HG02943 (cell line): Measurements from ENCODE around the gene HES5.
"Not testable (repeated sequence)": the region's sequence is repeated elsewhere in the genome, so short reads cannot be mapped to it uniquely, and the experiment has no call there.

Source experiments
- ATAC-seq: cut with Tn5 transposase; IDR thresholded peaks from one replicate; pipeline ENCODE4 v1.9.1; 2021; ENCODE audit warnings: mild to moderate bottlenecking, low read depth, moderate library complexity; ENCODE audit not compliant: unreplicated experiment

The HES5 gene

DNA sequence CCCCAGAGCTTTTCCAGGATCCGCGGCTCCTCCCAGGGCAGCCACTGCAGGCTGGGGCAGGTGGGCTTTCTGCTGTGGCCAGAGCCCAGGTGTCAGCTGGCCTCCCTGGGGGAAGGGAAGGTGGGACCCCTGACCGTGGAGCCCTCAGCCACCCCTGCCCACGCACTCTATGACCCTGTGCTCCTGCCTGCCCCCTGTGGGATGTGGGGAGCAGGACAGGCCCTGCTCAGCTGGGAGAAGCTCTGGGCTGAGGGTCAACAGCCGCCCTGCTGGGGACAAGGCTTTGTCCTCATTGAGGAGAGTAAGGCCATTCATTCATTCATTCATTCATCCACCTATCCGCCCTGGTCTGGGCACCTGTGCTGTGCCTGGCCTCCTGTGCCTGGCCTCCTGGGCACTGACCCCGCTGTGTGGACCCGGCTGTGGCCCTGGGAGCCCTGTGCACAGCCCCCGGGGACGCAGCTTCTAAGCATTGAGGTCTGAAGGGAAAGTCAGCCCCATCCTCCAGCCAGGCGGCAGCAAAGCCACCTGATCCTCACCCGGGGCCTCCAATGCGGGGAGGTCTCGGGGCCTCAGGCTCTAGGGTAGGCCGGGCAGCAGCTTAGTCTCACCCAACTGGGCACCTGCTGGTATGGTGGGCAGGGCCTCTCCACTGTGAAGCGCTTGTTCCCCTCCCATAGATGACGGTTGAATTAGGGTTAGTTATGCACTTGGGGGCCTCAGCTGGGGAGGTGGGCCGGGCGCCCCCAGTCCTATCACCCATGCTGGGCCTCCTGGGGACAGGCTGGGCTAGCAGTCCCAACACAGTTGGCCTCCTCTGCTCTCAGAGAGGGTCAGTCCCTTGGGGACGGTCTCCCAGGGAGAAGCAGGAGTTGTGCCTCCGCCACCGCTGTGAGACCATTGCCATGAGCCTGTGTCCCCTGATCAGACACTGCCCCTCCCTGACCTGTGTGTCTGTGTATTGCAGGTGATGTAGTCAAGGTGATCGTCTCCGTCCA, 32.1 kb upstream of the HES5 start:
- ATAC-seq: no peak

DNA sequence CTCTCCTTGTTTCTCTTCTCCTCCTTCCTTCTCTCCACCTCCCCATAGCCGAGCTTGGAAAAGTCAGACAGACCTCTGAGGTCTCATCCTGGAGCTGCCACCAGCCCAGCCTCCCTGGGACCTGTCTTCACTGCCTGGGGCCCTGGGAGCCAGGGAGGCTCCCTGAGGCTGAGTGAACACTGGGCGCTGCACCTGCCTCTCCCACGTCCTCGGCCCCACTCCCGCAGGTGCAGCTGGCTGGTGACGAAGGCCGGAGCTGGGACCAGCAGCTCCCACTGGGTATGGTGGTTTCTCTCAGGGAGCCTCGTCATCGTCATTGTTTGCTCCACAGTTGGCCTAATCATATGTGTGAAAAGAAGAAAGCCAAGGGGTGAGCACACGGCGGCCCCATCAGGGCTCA, 31.4 kb upstream of the HES5 start:
- no peak for ATAC-seq

DNA sequence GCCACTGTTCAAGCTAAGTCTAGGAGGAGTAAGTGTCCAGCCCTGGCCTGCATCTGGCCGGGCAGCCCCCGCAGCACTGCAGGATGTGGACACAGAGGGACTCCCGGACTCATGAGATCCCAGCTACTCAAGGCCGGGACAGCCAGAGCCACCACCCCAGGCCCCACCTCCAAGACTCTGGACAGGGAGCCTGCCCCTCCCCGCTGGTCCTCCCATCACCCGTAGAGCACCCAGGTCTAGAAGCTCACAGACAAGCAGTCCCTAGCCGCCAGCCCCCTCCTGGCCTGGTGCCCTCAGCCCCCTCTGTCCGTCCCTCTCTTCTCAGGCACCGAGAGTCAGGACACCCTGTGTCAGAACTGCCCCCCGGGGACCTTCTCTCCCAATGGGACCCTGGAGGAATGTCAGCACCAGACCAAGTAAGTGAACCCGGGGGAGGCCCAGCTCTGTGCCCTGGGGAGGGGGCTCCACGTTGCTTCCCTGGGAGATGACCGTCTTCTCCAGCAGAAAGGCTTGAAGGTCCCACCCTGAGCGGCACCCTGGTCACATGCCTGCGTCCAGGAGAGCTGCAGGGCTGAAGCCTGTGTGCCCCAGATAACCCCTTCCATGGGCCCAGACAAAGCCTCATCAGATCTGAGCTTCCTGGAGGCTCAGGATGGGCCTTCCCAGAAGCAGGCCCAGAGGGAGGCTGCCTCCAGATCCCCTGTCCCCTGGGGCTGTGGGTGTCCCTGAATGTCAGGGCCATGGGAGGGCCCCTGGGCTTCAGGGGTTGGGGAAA, 30.4 kb upstream of the HES5 start:
- no peak for ATAC-seq

DNA sequence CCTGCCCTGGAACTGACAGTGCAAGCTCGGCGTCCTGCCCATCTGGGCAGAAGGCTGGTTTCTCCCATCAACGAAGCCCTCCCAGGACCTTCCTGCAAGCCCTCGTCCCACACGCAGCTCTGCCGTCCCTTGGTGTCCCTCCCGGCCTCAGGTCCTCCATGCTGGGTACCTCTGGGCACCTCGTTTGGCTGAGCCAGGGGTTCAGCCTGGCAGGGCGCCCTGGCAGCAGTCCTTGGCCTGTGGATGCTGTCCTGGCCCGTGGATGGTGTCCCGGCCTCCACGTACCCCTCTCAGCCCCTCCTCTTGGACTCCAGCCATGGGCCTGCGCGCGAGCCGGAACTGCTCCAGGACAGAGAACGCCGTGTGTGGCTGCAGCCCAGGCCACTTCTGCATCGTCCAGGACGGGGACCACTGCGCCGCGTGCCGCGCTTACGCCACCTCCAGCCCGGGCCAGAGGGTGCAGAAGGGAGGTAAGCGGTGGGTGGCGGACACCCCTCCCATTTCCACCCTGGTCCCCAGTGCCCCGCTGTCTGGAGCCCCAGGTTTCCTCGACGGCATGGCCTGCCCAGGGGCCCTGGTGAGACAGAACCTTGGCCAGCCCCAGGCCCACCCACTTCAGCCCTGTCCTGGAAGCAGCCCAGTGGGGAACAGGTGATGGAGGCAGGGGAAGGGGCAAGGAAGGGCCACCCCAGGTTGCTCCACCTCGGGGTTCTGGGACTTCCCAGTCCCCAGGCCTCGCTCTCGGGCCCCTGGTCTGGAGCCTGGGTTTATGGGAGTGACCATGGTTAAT, 29.6 kb upstream of the HES5 start:
- ATAC-seq: no peak

DNA sequence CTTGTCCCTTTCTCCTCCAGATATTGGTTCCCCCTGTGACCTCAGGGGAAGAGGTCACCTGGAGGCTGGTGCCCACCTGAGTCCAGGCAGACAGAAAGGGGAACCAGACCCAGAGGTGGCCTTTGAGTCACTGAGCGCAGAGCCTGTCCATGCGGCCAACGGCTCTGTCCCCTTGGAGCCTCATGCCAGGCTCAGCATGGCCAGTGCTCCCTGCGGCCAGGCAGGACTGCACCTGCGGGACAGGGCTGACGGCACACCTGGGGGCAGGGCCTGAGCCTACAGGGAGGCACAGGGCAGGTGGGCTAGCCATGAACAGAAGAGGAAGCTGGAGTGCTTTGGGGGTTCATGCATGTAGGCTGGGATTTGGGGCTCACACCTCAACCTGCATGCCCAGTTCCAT, 28.8 kb upstream of the HES5 start:
- ATAC-seq: no peak

DNA sequence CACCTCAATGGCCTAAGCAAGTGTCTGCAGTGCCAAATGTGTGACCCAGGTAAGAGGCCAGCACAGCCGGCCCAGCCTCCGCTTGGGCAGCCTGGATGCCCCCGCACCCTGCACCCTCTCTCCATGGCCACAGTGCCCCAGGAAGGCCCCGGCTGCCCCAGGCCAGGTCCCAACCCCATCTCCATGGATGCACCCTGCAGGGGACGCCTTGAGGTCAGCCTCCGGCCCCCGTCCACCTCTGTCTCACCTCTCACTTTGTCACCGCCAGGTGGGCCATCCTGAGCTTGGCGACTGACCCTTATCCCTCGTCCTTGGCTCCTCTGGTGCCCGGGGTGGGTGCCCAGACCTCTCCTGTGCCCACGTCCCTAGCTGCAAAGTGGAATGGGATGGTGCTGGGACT, 28.4 kb upstream of the HES5 start:
- ATAC-seq: no peak

DNA sequence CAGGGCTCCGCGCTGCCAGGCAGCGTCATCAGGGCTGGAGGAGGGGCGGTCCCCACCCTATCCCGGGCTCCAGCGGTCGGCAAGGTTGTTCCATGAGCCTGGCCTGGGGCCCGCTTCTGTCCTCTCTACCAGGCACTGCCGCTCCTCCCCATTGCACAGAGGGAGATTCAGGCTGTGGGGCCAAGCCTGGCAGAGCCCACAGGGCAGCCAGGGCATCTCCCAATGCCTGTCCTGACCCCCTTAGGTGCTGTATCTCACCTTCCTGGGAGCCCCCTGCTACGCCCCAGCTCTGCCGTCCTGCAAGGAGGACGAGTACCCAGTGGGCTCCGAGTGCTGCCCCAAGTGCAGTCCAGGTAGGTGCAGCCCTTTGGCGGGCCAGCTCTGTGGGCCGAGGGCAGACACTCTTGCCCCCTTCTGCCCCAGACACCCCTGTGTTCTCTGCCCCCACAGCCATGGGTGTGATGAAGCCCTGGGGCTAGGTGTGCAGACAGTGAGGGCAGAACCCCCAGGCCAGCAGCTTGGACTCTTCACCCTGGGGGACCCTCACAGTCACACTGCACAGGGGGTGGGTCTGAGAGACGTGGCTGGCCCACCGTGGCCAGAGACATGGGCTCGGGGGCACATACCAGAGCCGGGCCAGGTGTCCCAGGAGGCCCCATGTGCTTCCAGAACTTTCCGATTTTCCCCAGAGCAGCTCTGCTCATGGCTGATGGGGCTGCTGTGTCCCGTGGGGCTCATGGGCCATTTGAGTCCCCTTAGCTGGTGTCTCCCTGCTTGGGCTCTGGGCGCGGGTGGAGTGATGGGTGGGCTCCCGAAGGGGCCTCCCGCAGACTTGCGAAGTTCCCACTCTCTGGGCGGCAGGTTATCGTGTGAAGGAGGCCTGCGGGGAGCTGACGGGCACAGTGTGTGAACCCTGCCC, 27.7 kb upstream of the HES5 start:
- no peak for ATAC-seq

DNA sequence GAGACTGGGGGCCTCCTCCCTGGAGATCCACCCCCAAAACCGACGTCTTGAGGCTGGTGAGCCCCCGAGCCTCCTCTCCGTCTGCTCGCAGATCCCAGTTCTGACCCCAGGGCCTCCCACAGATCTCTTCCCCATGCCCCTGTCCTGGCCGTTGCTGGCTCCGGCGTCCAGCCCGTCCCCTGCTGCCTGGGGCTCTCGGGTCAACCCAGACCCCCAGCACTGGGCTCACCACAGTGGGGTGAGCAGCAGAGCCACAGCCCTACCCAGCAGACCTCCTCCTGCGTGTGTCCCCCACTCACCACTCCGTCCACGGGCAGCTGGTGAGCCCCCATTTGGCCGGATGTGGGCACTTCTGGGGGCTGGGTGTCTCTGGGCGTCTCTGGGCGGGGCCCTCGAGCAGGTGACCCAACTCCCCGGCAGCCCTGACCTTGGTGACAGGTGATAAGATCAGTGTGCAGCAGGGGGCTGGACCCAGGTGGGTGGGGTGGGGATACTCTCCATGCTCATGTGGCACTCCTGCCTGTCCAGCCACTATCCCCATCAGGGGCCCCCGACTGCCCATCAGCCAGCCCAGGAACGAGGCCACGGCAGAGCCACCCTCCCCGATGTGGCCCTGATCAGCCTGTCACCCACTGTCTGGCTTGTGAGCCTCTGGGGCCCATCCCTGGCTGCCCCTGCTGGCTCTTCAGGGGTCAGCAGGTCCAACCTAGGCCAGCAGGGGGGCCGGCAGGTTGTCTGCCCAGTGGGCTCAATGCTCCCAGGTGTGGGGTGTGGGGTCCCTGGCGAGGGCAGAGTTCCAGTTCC, 26.8 kb upstream of the HES5 start:
- no peak for ATAC-seq

DNA sequence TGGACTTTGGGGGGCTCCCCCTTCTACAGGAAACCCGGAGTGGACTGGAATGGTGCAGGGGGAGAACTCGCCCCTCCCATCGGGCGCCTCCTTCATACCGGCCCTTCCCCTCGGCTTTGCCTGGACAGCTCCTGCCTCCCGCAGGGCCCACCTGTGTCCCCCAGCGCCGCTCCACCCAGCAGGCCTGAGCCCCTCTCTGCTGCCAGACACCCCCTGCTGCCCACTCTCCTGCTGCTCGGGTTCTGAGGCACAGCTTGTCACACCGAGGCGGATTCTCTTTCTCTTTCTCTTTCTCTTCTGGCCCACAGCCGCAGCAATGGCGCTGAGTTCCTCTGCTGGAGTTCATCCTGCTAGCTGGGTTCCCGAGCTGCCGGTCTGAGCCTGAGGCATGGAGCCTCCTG, 26.2 kb upstream of the HES5 start, which contains the start of gene TNFRSF14:
Gene TNFRSF14 (plus strand): TSS at position 95 of the 401 bp plus-strand sequence. CDS start 294 bp downstream, at position 389.
- ATAC-seq: no peak

DNA sequence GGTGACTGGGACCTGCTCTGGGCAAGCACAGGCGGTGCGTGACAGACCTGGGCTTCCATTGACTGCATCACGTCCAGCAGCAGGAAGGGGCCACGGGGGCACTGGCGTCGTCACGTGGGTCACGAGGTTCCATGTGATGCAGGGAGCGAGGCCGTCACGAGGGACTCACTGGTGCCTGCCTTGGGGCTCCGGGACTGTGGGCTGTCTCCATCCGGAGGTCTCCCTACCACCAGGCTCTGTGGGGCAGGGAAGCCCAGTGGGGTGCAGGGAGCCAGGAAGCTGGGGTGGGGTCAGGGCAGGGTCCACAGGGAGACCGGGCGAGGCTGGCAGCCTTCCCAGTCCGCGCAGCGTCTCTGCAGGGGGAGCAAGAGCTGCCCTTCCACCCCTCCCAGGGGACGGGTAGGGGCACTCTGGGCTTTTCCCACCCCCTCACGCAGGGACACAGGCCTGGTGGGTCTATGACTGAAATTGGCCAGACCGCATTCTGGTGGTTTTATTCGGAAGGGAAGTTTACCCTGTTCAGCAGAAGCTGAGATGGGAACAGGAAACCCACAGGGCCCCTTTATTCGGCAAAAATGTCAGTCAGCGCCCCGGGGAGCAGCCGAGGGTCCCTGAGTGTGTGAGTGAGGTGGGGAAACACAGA, 25.7 kb upstream of the HES5 start:
- no peak for ATAC-seq

DNA sequence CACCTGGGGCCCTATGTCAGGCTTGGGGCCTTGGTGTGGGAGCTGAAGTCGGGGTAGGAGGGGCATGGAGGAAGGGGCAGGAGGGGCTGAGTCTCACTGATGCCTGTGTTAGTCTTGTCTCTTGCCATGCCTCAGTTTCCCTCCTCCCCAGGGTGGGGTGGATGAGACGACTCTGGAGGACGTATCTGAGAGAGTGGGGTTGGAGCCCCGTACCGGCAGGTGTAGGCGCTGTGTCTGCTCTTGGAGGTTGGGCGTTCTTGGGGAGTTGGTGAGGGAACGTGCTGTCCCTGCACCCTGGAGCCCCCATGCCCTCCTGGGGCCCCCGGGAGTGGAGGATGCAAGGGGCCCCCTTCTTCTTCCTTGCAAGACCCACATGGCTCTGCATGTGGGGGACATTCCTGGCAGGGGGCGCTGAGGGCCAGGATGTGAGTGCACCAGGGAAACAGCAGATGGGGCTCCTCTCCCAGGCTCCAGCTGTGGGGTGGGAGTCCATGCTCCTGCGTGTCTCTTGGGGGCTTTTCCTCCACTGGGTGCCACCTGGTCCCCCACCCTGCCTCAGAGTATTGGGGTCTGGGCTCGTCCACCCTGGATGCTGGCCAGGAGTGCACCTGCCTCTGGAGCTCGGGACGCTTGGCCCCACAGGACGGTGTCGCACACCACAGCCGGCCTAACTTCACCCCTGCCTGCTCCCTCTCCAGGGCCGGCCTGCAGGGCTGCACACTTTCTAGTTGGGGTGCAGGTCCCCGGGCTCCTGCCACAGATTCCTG, 24.7 kb upstream of the HES5 start:
- no peak for ATAC-seq

DNA sequence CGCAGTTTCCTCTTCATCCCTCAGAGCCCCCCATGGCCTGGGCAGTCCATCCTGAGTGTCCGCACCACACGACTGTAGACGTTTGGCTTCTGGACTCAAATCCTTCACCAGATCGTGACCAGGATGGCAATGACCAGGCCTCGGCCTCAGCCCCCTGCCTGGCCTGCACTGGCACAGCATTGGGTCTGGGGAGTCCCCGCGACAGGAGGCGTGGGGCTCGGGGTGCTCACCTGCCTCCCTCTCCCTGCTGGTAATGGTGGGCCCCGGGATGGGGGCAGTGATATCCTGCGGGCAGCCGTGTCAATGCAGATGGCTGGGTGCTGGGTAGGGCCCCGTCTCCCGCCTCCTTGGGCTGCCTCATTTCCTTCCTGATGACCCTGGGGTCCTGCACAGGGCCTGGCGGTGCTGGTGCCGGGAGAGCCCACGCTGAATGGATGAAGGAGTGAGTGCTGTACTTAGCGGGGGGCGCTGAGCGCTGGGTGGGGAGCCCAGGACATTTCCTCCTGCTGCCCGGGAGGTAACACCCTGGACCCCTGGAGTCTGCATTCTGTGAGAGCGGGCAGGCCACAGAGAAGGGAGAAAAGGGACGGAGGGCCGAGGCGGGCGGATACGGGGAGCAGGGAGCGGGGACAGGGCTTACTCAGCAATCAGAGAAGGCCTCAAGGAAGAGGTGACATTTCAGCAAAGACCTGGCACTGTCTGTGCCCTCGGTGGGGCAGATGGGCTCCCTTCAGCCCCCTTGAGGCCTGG, 24.0 kb upstream of the HES5 start:
- no peak for ATAC-seq

DNA sequence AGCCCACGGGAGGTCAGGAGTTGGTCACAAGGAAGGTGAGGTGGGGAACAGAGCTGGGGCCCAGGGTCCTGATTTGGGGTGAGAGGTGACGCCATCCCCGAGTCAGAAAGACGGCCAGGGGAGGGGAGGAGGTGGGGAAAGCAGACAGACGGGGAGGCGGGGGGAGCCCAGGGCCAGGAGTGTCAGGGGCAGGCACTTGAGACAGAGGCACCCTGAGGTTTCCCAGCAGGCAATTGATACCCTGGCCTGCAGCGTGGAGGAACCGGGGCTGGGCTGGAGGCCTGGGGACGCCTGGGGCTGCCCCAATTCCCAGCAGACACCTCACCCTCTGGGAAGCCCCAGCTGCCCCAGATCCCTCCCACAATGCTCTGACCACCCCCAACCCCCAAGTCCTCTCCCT, 23.0 kb upstream of the HES5 start:
- not testable (repeated sequence) for ATAC-seq

DNA sequence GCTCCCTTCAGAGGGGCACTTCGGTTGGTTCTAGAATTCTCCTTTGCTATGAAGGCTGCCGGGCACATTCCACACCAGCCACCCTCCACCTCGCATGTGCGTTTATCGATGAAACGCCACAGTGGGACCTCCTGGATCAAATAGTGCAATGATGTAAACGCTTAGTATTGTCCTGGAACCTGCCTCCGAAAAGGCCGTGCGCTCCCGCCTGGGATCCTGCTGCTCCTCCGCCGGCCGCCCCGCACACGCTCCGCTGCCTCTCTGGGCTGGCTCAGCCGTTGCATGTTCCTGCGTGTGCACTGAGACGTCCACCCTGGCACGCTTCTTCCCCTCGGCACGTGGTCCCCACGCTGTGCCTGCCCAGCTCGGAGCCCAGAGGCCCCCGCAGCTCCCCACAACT, 22.1 kb upstream of the HES5 start:
- no peak for ATAC-seq

DNA sequence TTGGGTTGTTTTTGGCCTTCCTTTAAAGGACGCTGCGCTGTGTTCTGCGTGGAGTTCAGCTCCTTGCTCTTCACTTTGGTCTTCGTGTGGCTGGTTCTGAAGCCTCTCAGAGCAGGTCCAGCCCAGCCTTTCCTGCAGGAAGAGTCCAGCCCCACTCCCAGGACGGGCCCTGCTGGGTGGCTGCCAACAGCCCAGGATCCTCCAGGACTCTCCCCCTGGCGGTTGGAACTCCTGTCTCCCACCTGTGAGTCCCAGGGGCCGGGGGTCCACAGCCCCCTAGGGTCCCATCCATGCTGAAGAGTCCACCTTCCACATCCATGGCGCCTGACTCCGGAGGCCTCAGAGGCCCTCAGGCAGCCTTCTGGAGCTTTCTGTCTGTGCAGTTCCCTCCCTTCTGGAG, 21.5 kb upstream of the HES5 start:
- ATAC-seq: not testable (repeated sequence)

DNA sequence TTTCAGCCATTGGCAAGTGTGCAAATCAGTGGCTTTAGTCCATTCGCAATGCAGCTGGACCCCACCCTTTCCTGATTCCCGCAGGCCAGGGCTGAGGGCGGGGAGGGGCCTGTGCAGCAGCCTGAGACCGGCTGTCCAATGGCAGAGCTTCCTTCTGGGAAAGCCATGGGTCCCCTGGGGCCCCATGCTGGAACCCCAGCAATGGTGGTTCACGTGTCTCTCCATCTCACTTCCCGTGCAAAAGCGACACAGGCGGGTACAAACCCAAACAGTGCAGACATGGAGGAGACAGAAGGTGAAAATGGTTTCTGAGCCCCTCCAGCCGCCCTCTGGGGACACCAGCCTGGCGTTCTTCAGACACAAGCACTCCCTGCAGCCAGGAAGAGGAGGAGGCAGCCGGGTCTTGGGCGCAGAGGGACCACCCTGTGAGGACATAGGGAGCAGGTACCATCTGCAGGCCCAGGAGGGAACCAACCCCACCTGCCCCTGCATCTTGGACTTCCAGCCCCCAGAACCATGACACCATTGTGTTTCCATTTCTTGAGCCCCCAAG, 20.3 kb upstream of the HES5 start:
- ATAC-seq: not testable (repeated sequence)
